HG03139 (cell line): ENCODE results near the gene NXN.
"Not testable (repeated sequence)": the region's sequence is repeated elsewhere in the genome, so short reads cannot be mapped to it uniquely, and the experiment has no call there.

ENCODE experiments used
- ATAC-seq: cut with Tn5 transposase; IDR thresholded peaks from one replicate; pipeline ENCODE4 v1.9.1; 2021; ENCODE audit not compliant: unreplicated experiment

NXN gene

DNA sequence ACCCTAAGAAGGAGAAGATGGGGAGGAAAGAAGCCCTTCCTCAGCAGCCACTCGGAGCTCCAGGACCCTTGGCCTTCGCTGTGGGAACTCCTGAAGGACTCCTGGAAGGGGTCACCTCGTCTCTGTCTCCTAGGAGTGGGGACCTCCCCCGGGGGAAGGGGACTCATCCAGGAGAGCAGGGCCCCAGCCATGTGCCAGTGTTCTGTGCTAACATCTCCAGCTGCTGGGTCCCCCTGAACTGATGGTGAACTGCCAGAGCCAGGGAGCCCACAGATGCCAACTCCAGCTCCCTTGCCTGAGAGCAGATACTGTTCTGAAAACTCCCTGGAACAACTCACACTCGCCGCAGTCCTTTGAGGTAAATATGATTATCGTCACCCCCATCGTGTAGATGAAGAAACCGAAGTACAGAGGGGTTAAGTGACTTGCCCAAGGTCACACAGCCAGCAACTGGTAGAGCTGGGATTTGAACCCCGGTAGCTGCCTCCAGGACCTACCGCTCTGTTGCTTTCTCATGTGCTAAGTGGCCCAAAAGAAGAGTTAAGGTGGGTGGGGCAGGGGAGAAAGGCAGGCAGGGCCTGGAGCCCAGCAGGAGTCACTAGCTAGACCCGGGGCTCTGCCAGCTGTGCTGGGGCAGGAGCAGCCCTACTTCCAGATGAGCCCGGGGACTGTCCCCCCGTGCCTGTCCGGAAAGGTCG is 27.9 kb upstream of the NXN start:
- ATAC-seq = no peak

GRCh38 chr17:1006054-1006453 is 26.5 kb upstream of the NXN start:
- ATAC-seq = no peak

GRCh38 chr17:1005361-1005946 is 25.9 kb upstream of the NXN start:
- ATAC-seq = no peak

GRCh38 chr17:1004769-1005295 is 25.3 kb upstream of the NXN start:
- ATAC-seq = no peak

- no peak for ATAC-seq
These were observed 24.6 kb upstream of the NXN start for GRCh38 chr17:1003972-1004768.

- ATAC-seq = no peak
These were observed 24.0 kb upstream of the NXN start for GRCh38 chr17:1003633-1003971.

- ATAC-seq = no peak
These were observed 23.4 kb upstream of the NXN start for GRCh38 chr17:1002771-1003555.

DNA sequence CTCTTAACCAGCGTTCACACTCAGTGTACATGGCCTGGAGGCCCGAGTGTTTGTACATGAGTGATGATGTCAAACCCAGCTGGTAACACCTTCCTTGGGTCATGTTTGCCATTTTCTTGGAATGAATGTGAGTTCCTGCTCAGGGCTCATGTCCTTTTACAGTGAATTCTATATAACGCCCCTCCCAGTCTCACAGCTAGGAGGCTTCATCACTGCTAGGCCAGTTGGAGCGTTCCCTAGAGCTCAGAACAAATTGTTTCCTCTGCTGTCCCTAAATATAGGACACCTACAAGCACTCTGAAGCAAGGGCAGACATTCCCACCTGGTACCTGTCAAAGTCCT is 22.8 kb upstream of the NXN start:
- ATAC-seq = no peak

DNA sequence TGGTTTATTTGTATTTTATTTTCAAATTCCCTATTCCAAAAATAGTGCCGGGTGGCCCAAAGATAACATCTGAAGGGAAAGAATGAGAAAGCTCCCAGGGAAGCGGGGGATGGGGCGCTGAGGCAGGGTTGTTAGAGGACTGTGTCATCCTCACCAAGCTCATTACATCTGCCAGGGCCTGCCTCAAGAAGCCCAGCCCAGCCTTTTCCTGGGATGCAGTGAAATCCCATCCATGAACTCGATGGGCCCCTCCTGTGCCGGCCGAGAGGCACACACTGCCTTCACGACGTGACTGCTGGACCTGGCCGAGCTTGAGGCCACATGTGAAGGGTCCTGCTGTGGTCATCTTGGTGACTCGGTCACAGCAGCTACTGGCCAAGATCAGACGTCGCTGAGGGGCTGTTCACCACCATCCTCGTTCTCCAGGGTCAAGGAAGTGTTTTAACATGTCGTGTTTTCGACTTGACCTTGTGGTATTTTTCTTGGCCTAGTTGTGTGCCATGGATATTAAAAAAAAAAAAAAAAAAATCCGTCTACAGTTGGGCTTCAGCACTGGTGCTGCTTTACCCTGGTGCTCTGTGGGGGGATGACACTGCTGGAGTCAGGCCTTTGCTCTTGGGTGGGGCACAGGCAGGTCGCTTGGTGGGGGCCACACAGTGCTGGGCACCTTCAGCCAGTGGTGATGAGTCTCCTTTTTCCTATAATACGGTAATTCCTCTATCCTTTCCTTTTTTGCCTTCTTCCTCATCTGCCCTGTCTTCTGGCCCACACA is 22.2 kb upstream of the NXN start:
- no peak for ATAC-seq

DNA sequence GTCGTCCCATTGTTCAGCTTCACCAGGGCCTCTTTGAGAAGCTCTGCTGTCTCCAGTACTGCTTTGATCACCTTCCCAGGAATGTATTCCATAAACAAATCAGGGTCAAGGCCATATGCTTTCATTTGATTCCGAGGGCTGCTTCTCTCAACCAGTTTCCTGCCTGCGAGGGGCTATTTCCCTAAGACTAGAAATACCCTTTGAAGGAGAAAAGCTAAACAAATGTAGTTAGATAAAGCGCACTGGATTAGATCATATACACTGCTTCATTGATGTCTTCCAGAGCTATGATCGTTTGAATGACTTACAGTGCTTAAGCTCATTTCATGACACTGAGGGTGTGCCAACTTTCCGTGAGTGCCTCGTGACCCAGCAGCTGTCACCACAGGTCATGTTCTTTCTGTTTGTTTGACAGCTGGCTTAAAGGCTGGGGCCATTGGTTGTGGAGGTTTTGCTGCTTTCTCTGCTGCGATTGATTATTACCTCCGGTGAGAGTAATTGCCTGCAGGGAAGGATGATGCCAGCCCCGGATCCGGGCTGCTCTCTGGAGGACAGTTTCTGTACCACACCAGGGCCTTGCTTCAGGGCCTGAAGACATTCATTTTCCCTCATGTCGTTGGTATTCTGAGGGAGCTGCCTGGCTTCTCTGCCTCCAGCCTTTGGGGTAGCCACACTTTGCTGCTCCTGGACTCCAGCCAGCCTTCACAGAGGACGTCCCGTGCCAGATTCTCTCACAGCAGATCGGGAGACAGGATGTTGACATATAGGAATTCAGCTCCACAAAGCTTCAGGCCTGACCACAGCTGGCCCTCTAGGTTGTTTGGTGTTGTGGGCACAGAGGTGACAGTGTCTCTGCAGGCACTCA is 21.3 kb upstream of the NXN start:
- ATAC-seq = no peak

- no peak for ATAC-seq
These were observed 18.5 kb upstream of the NXN start for GRCh38 chr17:998111-998510.

DNA sequence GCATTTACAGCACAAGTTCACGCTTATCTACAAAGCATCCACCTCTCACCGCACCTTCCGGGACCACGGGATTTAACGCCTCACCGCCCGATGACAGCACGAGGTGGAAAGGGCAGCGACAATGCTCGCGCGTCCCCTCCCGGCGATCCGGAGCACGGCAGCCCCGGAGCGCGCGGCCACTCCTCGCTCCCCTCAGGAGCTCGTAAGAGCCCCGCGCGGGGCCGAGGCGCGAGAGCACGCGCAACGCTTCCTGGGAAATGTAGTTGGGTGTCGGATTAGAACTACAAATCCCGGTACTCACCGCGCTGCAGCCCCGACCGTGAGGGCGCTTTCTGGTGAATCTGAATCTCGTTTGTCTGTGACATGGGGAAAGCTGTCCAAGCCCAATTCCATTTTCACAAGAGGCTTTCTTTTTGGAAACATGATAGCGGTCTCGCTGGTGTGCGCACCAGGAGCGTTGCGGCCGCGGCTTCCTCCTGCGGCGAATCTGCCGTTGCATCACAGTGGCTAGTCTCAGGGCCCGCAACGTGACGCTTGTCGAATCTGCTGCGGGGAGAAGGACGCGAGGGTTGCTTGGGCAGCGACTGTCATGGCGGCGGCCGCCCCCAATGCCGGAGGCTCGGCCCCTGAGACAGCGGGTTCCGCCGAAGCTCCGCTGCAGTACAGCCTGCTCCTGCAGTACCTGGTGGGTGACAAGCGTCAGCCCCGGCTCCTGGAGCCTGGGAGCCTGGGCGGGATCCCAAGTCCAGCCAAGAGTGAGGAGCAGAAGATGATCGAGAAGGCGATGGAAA is 17.2 kb upstream of the NXN start, which contains the start of gene TIMM22:
Gene TIMM22, plus strand, starts transcription at position 576 of the 791 bp plus-strand sequence. Its CDS starts 14 bp downstream, at position 590.
- ATAC-seq = peak; percentile 87

DNA sequence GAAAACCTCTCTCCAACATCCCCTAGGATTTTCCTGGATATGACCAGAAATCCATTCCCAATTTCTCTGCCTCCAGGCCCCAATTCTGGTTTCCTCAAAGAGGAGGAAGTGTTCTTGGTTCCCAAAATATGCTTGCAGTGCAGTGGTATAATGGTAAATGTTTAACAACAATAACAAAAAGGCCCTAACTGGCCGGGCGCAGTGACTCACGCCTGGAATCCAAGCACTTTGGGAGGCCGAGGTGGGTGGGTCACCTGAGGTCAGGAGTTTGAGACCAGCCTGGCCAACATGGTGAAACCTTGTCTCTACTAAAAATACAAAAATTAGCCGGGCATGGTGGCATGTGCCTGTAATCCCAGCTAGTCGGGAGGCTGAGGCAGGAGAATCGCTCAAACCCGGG is 15.7 kb upstream of the NXN start:
- not testable (repeated sequence) for ATAC-seq

DNA sequence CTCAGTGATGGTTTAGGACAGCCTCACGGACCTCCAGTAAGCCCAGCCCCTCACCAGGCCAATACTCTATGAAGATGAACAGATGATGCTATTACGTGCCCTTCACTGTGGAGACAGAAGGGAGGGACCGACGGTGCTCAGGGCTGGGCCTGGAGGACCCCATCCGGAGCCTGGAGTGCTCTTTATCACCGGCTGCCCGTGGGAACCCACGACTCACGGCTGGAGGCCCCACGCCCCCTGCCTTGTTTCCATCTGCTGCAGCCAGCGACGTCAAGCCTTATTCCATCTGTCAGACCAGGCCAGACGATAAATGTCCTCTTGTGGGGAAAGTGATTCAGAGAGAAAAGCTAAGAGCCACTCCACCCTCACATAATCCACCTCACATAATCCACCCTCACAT is 13.4 kb upstream of the NXN start:
- no peak for ATAC-seq

DNA sequence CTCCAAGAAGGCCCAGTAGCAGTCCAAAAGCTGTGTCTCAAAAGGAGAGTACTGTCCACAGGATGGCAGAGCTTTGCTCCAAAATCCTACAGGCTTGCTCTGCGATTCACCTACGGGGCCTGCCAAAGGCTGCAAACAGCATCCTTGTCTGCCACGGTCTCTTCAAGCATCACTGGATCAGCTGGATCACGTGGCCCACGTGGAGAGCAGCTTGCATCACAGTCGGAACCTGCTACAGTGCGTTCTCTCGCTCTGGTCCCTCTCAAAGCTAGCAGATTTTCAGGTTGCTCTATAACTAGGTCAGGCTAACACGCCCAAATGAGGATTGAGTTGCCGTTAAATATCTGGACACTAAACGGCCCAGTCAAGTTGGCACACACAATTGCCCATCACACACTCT is 9.0 kb upstream of the NXN start:
- ATAC-seq = no peak

DNA sequence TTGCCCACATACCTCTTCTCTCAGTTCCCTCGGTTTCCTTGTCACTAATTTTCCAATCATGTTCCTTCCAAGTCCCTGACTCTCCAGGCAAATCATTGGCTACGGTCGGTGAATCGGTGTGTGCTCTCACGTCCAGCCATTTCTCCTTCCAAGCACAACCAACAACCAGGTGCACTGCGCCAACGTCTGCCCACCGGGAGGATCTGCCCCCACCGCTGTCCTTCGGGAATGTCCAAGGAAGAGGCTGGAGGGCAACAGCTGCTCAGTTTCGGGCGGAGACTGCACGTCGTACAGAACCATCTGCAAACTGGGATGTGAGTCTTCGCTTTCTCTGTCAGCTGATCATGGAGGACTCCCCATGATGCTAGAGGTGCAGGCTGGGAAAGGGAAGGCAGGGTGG is 8.4 kb upstream of the NXN start:
- no peak for ATAC-seq

DNA sequence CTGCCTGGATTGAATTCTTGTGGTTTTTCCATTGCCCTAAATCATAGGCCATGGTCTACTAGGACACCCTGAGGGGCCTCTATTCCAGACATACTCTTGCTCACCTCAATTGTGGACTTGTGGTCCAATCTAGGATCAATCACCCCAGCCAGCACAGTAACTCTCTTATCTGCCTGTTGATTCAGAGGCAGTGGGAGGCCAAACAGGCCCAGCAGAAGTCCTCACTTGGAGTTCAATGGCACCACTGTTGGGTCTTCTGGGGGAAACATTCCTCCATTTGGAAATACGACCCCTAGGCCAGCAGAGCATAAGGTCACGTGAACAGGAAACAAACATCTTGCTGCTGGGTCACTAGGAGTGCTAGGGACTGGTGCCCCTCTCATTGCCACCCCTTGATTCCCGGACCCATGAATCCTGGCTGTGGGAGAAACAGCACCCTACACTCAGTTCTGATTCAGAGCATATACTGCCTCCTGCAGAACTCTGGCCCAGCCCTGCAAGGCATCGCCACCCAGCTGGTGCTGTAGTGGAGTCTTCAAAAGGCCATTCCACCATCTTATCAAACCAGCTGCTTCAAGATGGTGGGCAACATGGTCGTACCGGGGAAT is 6.8 kb upstream of the NXN start:
- ATAC-seq = no peak

GRCh38 chr17:983921-984320 is 4.3 kb upstream of the NXN start:
- no peak for ATAC-seq
